Tibial nerve (tissue), 3 donors: ENCODE measurements around the gene SPTBN1.

ENCODE experiments used
- CTCF ChIP-seq, 5 experiments: fragments of 200-600 bp in 3 of 5; fragments of 450-650 bp in 2 of 5; sonication (generic) in 3 of 5; IDR thresholded peaks; one replicate each; pipeline ENCODE4 v1.5.1; 2016 to 2019; ENCODE audit warnings: antibody characterized with exemption in 5 of 5, mild to moderate bottlenecking in 3 of 5, moderate library complexity in 2 of 5
- POLR2A ChIP-seq, 2 donors: fragments of 450-650 bp; IDR thresholded peaks; one replicate each; pipeline ENCODE4 v1.6.1; 2017; ENCODE audit warnings: antibody characterized with exemption in 2 of 2, mild to moderate bottlenecking in 2 of 2, moderate library complexity in 2 of 2

- no peak for TF ChIP-seq CTCF (IDR thresholded peaks at IDR 0.05)
- no peak for TF ChIP-seq POLR2A (IDR thresholded peaks at IDR 0.05)
Observed at GRCh38 chr2:54540194-54540593, 84.1 kb downstream of the SPTBN1 start.
